ENCODE data around the gene LONP2.

The LONP2 gene

GRCh38 chr16:48317026-48317425, 72.9 kb downstream of the LONP2 start:
- no peak overlapping the region for H3K9ac ChIP-seq (ENCODE audit: low read depth, low read length, poor library complexity)
- no peak overlapping the region for H3K23ac ChIP-seq (ENCODE audit: low read depth, low read length, poor library complexity)
- H2BK120ac ChIP-seq (ENCODE audit: low read depth, low read length) = no peak overlapping the region
- no peak overlapping the region for H3K14ac ChIP-seq (ENCODE audit: low read length)
- H3K4ac ChIP-seq (ENCODE audit: low read length) = no peak overlapping the region
- H3K27me3 ChIP-seq (ENCODE audit: control insufficient read depth in 3 of 3, insufficient read depth in 3 of 3, low read depth in 1 of 3, low read length in 3 of 3) = peaks cover 0 to 2% (median 0%) of the 10 kb centered on the region in 3 experiments
- H4K8ac ChIP-seq (ENCODE audit: low read depth, low read length) = no peak overlapping the region
- H3K4me2 ChIP-seq (ENCODE audit: insufficient read depth, low read length, poor library complexity, severe bottlenecking) = no peak overlapping the region
- no peak overlapping the region for H2AK5ac ChIP-seq (ENCODE audit: low read depth, low read length)
- H3K4me3 ChIP-seq (ENCODE audit: low read length in 2 of 2) = no peak overlapping the region
- H2BK12ac ChIP-seq (ENCODE audit: low read length) = no peak overlapping the region
- H3K79me1 ChIP-seq (ENCODE audit: low read depth, low read length) = no peaks in the 10 kb centered on the region
- DNase-seq (ENCODE audit: low spot score) = no peak
- H2AFZ ChIP-seq (ENCODE audit: low read length) = no peak overlapping the region
- H2BK15ac ChIP-seq (ENCODE audit: low read length) = no peak overlapping the region
- H3K18ac ChIP-seq (ENCODE audit: low read length) = no peak overlapping the region
- H3K27ac ChIP-seq (replicated peaks; ENCODE audit: low read length) = no peak overlapping the region
- no peaks in the 10 kb centered on the region for H3K4me1 ChIP-seq (ENCODE audit: control insufficient read depth in 2 of 2, insufficient read depth in 1 of 2, low read depth in 1 of 2, low read length in 2 of 2)
- H2BK5ac ChIP-seq (ENCODE audit: low read length) = no peak overlapping the region
- WGBS, 2 donors (ENCODE audit: extremely low coverage in 2 of 2, insufficient read length in 2 of 2, insufficient replicate concordance in 1 of 2) = no CpG with 5 or more reads among the region's 1 CpG
- H3K36me3 ChIP-seq (replicated peaks in 1 of 2; ENCODE audit: control insufficient read depth in 2 of 2, insufficient read depth in 2 of 2, low read length in 2 of 2) = peaks cover 5 to 24% of the 10 kb centered on the region in 2 donors
- H3K9me3 ChIP-seq (replicated peaks in 1 of 2; ENCODE audit: control insufficient read depth in 2 of 2, insufficient read depth in 1 of 2, low read depth in 1 of 2, low read length in 2 of 2) = peaks cover 3 to 9% of the 10 kb centered on the region in 2 donors
- no peak overlapping the region for H4K91ac ChIP-seq (ENCODE audit: low read depth, low read length, poor library complexity)

- Histone ChIP-seq H4K91ac (ENCODE audit: low read depth, low read length, poor library complexity) (no peak overlapping the region), H3K4ac (ENCODE audit: low read length) (no peak overlapping the region), H2BK120ac (ENCODE audit: low read depth, low read length) (no peak overlapping the region), H3K27me3 (ENCODE audit: control insufficient read depth in 3 of 3, insufficient read depth in 3 of 3, low read depth in 1 of 3, low read length in 3 of 3) (peaks cover 0 to 2% (median 0%) of the 10 kb centered on the region in 3 experiments), H2BK12ac (ENCODE audit: low read length) (no peak overlapping the region), H4K8ac (ENCODE audit: low read depth, low read length) (no peak overlapping the region), H2BK5ac (ENCODE audit: low read length) (no peak overlapping the region), H3K4me3 (ENCODE audit: low read length in 2 of 2) (no peak overlapping the region), H2AK5ac (ENCODE audit: low read depth, low read length) (no peak overlapping the region), H2AFZ (ENCODE audit: low read length) (no peak overlapping the region), H3K36me3 (replicated peaks in 1 of 2; ENCODE audit: control insufficient read depth in 2 of 2, insufficient read depth in 2 of 2, low read length in 2 of 2) (peaks cover 5 to 25% of the 10 kb centered on the region in 2 donors), H3K14ac (ENCODE audit: low read length) (no peak overlapping the region), H3K18ac (ENCODE audit: low read length) (no peak overlapping the region), H2BK15ac (ENCODE audit: low read length) (no peak overlapping the region), H3K9me3 (replicated peaks in 1 of 2; ENCODE audit: control insufficient read depth in 2 of 2, insufficient read depth in 1 of 2, low read depth in 1 of 2, low read length in 2 of 2) (peaks cover 0 to 2% of the 10 kb centered on the region in 2 donors), H3K9ac (ENCODE audit: low read depth, low read length, poor library complexity) (no peak overlapping the region), H3K27ac (replicated peaks; ENCODE audit: low read length) (no peak overlapping the region), H3K79me1 (ENCODE audit: low read depth, low read length) (no peaks in the 10 kb centered on the region), H3K23ac (ENCODE audit: low read depth, low read length, poor library complexity) (no peak overlapping the region), H3K4me1 (ENCODE audit: control insufficient read depth in 2 of 2, insufficient read depth in 1 of 2, low read depth in 1 of 2, low read length in 2 of 2) (no peaks in the 10 kb centered on the region), H3K4me2 (ENCODE audit: insufficient read depth, low read length, poor library complexity, severe bottlenecking) (no peak overlapping the region)
- DNase-seq (ENCODE audit: low spot score) = no peak
- no CpG with 5 or more reads among the region's 2 CpGs for WGBS, 2 donors (ENCODE audit: extremely low coverage in 2 of 2, insufficient read length in 2 of 2, insufficient replicate concordance in 1 of 2)
Observed at GRCh38 chr16:48317614-48318315, 73.7 kb downstream of the LONP2 start.

- Histone ChIP-seq H2AFZ (ENCODE audit: low read length) (no peak overlapping the region), H2BK120ac (ENCODE audit: low read depth, low read length) (no peak overlapping the region), H4K91ac (ENCODE audit: low read depth, low read length, poor library complexity) (no peak overlapping the region), H2BK5ac (ENCODE audit: low read length) (no peak overlapping the region), H3K27ac (replicated peaks; ENCODE audit: low read length) (no peak overlapping the region), H2BK12ac (ENCODE audit: low read length) (no peak overlapping the region), H3K4me1 (ENCODE audit: control insufficient read depth in 2 of 2, insufficient read depth in 1 of 2, low read depth in 1 of 2, low read length in 2 of 2) (no peaks in the 10 kb centered on the region), H3K4ac (ENCODE audit: low read length) (no peak overlapping the region), H2AK5ac (ENCODE audit: low read depth, low read length) (no peak overlapping the region), H4K8ac (ENCODE audit: low read depth, low read length) (no peak overlapping the region), H3K79me1 (ENCODE audit: low read depth, low read length) (no peaks in the 10 kb centered on the region), H3K23ac (ENCODE audit: low read depth, low read length, poor library complexity) (no peak overlapping the region), H2BK15ac (ENCODE audit: low read length) (no peak overlapping the region), H3K18ac (ENCODE audit: low read length) (no peak overlapping the region), H3K14ac (ENCODE audit: low read length) (no peak overlapping the region), H3K4me3 (ENCODE audit: low read length in 2 of 2) (no peak overlapping the region), H3K9ac (ENCODE audit: low read depth, low read length, poor library complexity) (no peak overlapping the region), H3K4me2 (ENCODE audit: insufficient read depth, low read length, poor library complexity, severe bottlenecking) (no peak overlapping the region), H3K36me3 (replicated peaks in 1 of 2; ENCODE audit: control insufficient read depth in 2 of 2, insufficient read depth in 2 of 2, low read length in 2 of 2) (peaks cover 3 to 21% of the 10 kb centered on the region in 2 donors), H3K9me3 (replicated peaks in 1 of 2; ENCODE audit: control insufficient read depth in 2 of 2, insufficient read depth in 1 of 2, low read depth in 1 of 2, low read length in 2 of 2) (no peaks in the 10 kb centered on the region), H3K27me3 (ENCODE audit: control insufficient read depth in 3 of 3, insufficient read depth in 3 of 3, low read depth in 1 of 3, low read length in 3 of 3) (peaks cover 0 to 2% (median 0%) of the 10 kb centered on the region in 3 experiments)
- WGBS, 2 donors (ENCODE audit: extremely low coverage in 2 of 2, insufficient read length in 2 of 2, insufficient replicate concordance in 1 of 2) = no CpG with 5 or more reads among the region's 4 CpGs
- no peak for DNase-seq (ENCODE audit: low spot score)
Observed at GRCh38 chr16:48318630-48319029, 74.5 kb downstream of the LONP2 start.

GRCh38 chr16:48321317-48322036, 77.4 kb downstream of the LONP2 start:
- Histone ChIP-seq H4K91ac (ENCODE audit: low read depth, low read length, poor library complexity) (no peak overlapping the region), H3K9me3 (replicated peaks in 1 of 2; ENCODE audit: control insufficient read depth in 2 of 2, insufficient read depth in 1 of 2, low read depth in 1 of 2, low read length in 2 of 2) (no peaks in the 10 kb centered on the region), H3K4ac (ENCODE audit: low read length) (no peak overlapping the region), H4K8ac (ENCODE audit: low read depth, low read length) (no peak overlapping the region), H3K36me3 (replicated peaks in 1 of 2; ENCODE audit: control insufficient read depth in 2 of 2, insufficient read depth in 2 of 2, low read length in 2 of 2) (peaks cover 4 to 19% of the 10 kb centered on the region in 2 donors), H2BK5ac (ENCODE audit: low read length) (no peak overlapping the region), H2BK15ac (ENCODE audit: low read length) (no peak overlapping the region), H2BK120ac (ENCODE audit: low read depth, low read length) (no peak overlapping the region), H3K18ac (ENCODE audit: low read length) (no peak overlapping the region), H3K23ac (ENCODE audit: low read depth, low read length, poor library complexity) (no peak overlapping the region), H3K27me3 (ENCODE audit: control insufficient read depth in 3 of 3, insufficient read depth in 3 of 3, low read depth in 1 of 3, low read length in 3 of 3) (peaks cover 0 to 2% (median 0%) of the 10 kb centered on the region in 3 experiments), H3K4me2 (ENCODE audit: insufficient read depth, low read length, poor library complexity, severe bottlenecking) (no peak overlapping the region), H2AFZ (ENCODE audit: low read length) (no peak overlapping the region), H2BK12ac (ENCODE audit: low read length) (no peak overlapping the region), H3K9ac (ENCODE audit: low read depth, low read length, poor library complexity) (no peak overlapping the region), H3K4me1 (ENCODE audit: control insufficient read depth in 2 of 2, insufficient read depth in 1 of 2, low read depth in 1 of 2, low read length in 2 of 2) (no peaks in the 10 kb centered on the region), H3K14ac (ENCODE audit: low read length) (no peak overlapping the region), H3K4me3 (ENCODE audit: low read length in 2 of 2) (no peak overlapping the region), H2AK5ac (ENCODE audit: low read depth, low read length) (no peak overlapping the region), H3K27ac (replicated peaks; ENCODE audit: low read length) (no peak overlapping the region), H3K79me1 (ENCODE audit: low read depth, low read length) (no peaks in the 10 kb centered on the region)
- DNase-seq (ENCODE audit: low spot score) = no peak
- no CpG with 5 or more reads among the region's 2 CpGs for WGBS, 2 donors (ENCODE audit: extremely low coverage in 2 of 2, insufficient read length in 2 of 2, insufficient replicate concordance in 1 of 2)
